Natural killer cell (primary cell): ENCODE data around the gene ZNF385C. TPM values are rescaled to one million over a fixed set of nuclear protein-coding genes. Genes with fewer than 3 reads are reported as not detected.

Experiments used
- ATAC-seq, 3 donors: fragments of 150-1000 bp in 2 of 3; fragments of 200-7000 bp in 1 of 3; cut with Tn5 transposase; 1 replicate in 1 of 3; 2 replicates in 2 of 3; pipeline ENCODE4 v1.10.0; 2021; ENCODE audit warnings: mild to moderate bottlenecking in 2 of 3, moderate library complexity in 2 of 3
- DNase-seq, 2 donors: peaks; one replicate each; pipeline versions ENCODE4 v3.0.0 to v3.0.0-alpha.2; 2013 to 2021; ENCODE audit warnings: mixed read lengths in 1 of 2
- H3K27ac ChIP-seq: one replicate; pipeline ENCODE4 v1.5.1; 2013; ENCODE audit warnings: mild to moderate bottlenecking, low read length
- H3K27me3 ChIP-seq: one replicate; pipeline ENCODE4 v1.6.1; 2013; ENCODE audit warnings: low read length; ENCODE audit not compliant: control insufficient read depth, insufficient read depth
- H3K36me3 ChIP-seq: one replicate; pipeline ENCODE4 v1.6.1; 2013; ENCODE audit warnings: low read length; ENCODE audit not compliant: control insufficient read depth, insufficient read depth
- H3K4me1 ChIP-seq: one replicate; pipeline ENCODE4 v1.6.1; 2013; ENCODE audit warnings: low read length; ENCODE audit not compliant: control insufficient read depth, insufficient read depth
- H3K4me3 ChIP-seq: one replicate; pipeline ENCODE4 v1.5.1; 2013; ENCODE audit warnings: low read length
- H3K9me3 ChIP-seq: one replicate; pipeline ENCODE4 v1.6.1; 2013; ENCODE audit warnings: low read length; ENCODE audit not compliant: control insufficient read depth, insufficient read depth
- H3K27ac Mint-ChIP-seq, 2 donors: one replicate each; pipeline ENCODE4 v1.8.0; 2022; ENCODE audit warnings: mild to moderate bottlenecking in 2 of 2, mixed read lengths in 2 of 2, moderate library complexity in 1 of 2
- H3K27me3 Mint-ChIP-seq, 2 donors: one replicate each; pipeline ENCODE4 v1.8.0; 2022; ENCODE audit warnings: low read depth in 2 of 2, mixed read lengths in 2 of 2
- H3K36me3 Mint-ChIP-seq: one replicate; pipeline ENCODE4 v1.8.0; 2022; ENCODE audit warnings: mixed read lengths
- H3K4me1 Mint-ChIP-seq, 2 donors: one replicate each; pipeline ENCODE4 v1.8.0; 2022; ENCODE audit warnings: mixed read lengths in 2 of 2
- H3K4me3 Mint-ChIP-seq: one replicate; pipeline ENCODE4 v1.8.0; 2022; ENCODE audit warnings: mild to moderate bottlenecking, moderate library complexity, mixed read lengths
- H3K9me3 Mint-ChIP-seq, 2 donors: one replicate each; pipeline ENCODE4 v1.8.0; 2022; ENCODE audit warnings: mixed read lengths in 2 of 2
- WGBS: methylation state at CpG from one replicate; pipeline ENCODE4 v1.1.7; 2013; ENCODE audit warnings: missing lambda C conversion rate; ENCODE audit not compliant: insufficient coverage; 5-methylcytosine and 5-hydroxymethylcytosine counted together
- intact Hi-C: fragments of 100-400 bp; cut with micrococcal nuclease; formaldehyde crosslinking; loops from one replicate; pipeline ENCODE4 v1.14.2; 2022
- total RNA-seq, 4 donors: library from RNA; stranded (reverse); fragments of 120-200 nt in 1 of 4; gene quantifications; one replicate each; pipeline versions ENCODE4 v1.2.3 to v1.2.4, GENCODE V29; 2013 to 2022
- TF ChIP-seq, protein P1 (sequence below): fragments of 200-600 bp; IDR thresholded peaks from one replicate; pipeline ENCODE4 v1.8.0; 2022; ENCODE audit warnings: antibody characterized with exemption

The ZNF385C gene
- total RNA-seq, 3 donors from 2014 or later (not counting 1 experiment from before 2014, with no cell fraction given) = 0.28 TPM; not detected in 2

DNA sequence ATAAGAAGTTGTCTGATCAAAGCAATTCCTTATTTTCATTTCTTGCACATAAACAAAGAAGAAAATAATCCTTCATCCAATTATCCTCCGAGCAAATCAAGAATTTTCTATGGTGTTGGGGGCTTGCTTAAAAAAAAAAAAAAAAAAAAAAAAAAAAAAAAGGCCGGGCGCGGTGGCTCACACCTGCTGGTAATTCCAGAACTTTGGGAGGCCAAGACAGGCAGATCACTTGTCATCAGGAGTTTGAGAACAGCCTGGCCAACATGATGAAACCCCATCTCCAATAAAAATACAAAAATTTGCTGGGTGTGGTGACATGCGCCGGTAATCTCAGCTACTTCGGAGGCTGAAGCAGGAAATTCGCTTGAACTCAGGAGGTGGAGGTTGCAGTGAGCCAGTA is 112.4 kb downstream of the ZNF385C start:
- Histone ChIP-seq H3K36me3 (peaks cover 77% of the 10 kb centered on the region), H3K4me3 (no peak overlapping the region), H3K27me3 (no peaks in the 10 kb centered on the region), H3K9me3 (no peaks in the 10 kb centered on the region), H3K4me1 (no peaks in the 10 kb centered on the region), H3K27ac (no peak overlapping the region)
- Mint-ChIP-seq H3K27ac (no peak overlapping the region), H3K4me1 (peaks cover 0 to 3% of the 10 kb centered on the region in 2 donors), H3K4me3 (no peak overlapping the region), H3K9me3 (no peaks in the 10 kb centered on the region), H3K27me3 (no peaks in the 10 kb centered on the region), H3K36me3 (peaks cover 37% of the 10 kb centered on the region)
- DNase-seq (no peak), ATAC-seq (no peak)
- intact Hi-C loops = no loop called here
- whole genome bisulfite sequencing = 96% methylated on average over 7 of the region's 8 CpGs
- TF ChIP-seq, protein P1, sequence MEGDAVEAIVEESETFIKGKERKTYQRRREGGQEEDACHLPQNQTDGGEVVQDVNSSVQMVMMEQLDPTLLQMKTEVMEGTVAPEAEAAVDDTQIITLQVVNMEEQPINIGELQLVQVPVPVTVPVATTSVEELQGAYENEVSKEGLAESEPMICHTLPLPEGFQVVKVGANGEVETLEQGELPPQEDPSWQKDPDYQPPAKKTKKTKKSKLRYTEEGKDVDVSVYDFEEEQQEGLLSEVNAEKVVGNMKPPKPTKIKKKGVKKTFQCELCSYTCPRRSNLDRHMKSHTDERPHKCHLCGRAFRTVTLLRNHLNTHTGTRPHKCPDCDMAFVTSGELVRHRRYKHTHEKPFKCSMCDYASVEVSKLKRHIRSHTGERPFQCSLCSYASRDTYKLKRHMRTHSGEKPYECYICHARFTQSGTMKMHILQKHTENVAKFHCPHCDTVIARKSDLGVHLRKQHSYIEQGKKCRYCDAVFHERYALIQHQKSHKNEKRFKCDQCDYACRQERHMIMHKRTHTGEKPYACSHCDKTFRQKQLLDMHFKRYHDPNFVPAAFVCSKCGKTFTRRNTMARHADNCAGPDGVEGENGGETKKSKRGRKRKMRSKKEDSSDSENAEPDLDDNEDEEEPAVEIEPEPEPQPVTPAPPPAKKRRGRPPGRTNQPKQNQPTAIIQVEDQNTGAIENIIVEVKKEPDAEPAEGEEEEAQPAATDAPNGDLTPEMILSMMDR = no peak

DNA sequence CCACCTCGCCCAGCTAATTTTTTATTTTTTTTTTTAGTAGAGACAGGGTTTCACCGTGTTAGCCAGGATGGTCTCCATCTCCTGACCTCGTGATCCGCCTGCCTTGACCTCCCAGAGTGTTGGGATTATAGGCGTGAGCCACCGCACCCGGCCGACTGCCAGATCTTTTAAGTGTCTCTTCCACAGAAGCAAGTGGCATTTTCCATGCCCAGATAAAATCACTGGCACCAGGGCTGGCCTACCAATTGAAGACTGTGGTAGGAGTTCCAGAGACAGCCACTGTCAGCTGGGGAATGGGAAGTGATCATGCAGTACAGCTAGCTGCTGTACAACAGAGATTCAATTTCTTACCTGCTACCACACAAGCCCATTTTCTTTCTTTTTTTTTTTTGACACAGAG is 113.8 kb downstream of the ZNF385C start:
- DNase-seq = no peak
- H3K27ac Mint-ChIP-seq = no peak overlapping the region
- intact Hi-C loops = no loop called here
- H3K36me3 Mint-ChIP-seq = peaks cover 37% of the 10 kb centered on the region
- Histone ChIP-seq H3K36me3 (peaks cover 73% of the 10 kb centered on the region), H3K4me3 (no peak overlapping the region), H3K27ac (no peak overlapping the region), H3K4me1 (no peaks in the 10 kb centered on the region), H3K9me3 (no peaks in the 10 kb centered on the region), H3K27me3 (no peaks in the 10 kb centered on the region)
- H3K4me1 Mint-ChIP-seq = peaks cover 0 to 3% of the 10 kb centered on the region in 2 donors
- WGBS = 95% methylated on average over 8 of the region's 8 CpGs
- no peak overlapping the region for H3K4me3 Mint-ChIP-seq
- H3K9me3 Mint-ChIP-seq = no peaks in the 10 kb centered on the region
- H3K27me3 Mint-ChIP-seq = no peaks in the 10 kb centered on the region
- TF ChIP-seq, protein P1 = no peak
- no peak for ATAC-seq

DNA sequence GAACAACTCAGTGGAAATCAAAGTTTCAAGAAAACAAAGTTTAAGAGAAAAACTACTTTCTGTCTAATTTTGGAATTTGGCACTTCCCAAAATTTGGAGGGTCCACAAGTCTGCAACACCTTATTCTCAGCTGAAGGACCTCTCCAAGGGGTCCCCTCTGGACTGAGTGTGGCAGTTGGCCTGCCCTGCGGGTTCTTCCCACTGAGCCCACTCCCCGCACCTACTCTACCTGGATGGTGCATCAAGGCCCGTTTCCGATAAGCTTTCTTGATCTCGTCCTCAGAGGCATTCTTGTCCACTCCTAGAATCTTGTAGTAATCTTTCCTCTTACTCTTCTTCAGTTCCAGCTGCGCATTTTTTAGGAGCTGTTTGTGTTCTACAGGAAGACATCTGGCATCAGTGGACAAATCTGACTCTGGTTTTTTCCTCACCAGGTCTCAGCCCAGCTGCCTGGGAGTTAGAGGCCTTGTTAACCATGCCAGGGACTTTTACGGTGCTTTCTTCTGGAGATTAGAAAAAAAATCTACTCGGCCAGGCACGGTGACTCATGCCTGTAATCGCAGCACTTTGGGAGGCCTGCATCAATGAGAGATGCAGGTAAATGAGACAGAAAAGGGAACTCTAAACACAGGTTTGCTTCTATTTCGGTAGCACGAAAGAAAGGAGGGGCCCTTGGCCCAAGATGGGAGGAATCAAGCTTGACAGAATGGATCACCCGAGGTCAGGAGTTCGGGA is 116.1 kb downstream of the ZNF385C start:
- H3K27ac Mint-ChIP-seq = peak overlapping the region in 1 of 2 donors; percentile 31
- Histone ChIP-seq H3K36me3 (peaks cover 62% of the 10 kb centered on the region), H3K9me3 (no peaks in the 10 kb centered on the region), H3K4me3 (no peak overlapping the region), H3K27me3 (no peaks in the 10 kb centered on the region), H3K27ac (no peak overlapping the region), H3K4me1 (no peaks in the 10 kb centered on the region)
- no peaks in the 10 kb centered on the region for H3K27me3 Mint-ChIP-seq
- H3K36me3 Mint-ChIP-seq = peaks cover 23% of the 10 kb centered on the region
- H3K4me3 Mint-ChIP-seq = no peak overlapping the region
- DNase-seq = no peak
- 97% methylated on average over 14 of the region's 14 CpGs for WGBS
- intact Hi-C loops = no loop called here
- peaks cover 5 to 7% of the 10 kb centered on the region in 2 donors for H3K4me1 Mint-ChIP-seq
- H3K9me3 Mint-ChIP-seq = no peaks in the 10 kb centered on the region
- ATAC-seq = no peak
- TF ChIP-seq, protein P1 = no peak

DNA sequence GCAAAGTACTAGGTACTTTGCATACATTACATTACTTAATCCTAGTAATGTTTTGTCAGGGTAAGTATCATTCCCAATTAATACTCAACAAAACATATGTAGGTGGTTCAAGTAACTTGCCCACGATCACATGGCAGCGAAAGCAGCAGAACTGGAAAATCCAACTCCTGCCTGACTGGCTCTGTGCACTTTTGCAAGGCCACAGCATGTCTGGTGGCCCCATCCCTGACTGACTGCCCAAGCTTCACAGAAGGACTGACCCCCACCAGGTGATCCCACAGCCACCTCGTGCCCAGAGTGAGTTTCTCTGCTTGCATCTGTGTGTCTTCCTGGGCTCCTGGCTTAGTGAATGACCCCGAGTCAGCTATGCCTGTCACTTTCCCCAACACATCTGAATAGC is 120.3 kb downstream of the ZNF385C start:
- Histone ChIP-seq H3K27me3 (no peaks in the 10 kb centered on the region), H3K4me1 (peaks cover 14% of the 10 kb centered on the region), H3K9me3 (no peaks in the 10 kb centered on the region), H3K4me3 (no peak overlapping the region), H3K36me3 (peaks cover 74% of the 10 kb centered on the region), H3K27ac (no peak overlapping the region)
- Mint-ChIP-seq H3K36me3 (peaks cover 11% of the 10 kb centered on the region), H3K4me1 (peaks cover 12 to 18% of the 10 kb centered on the region in 2 donors), H3K27me3 (no peaks in the 10 kb centered on the region), H3K27ac (no peak overlapping the region), H3K9me3 (no peaks in the 10 kb centered on the region), H3K4me3 (no peak overlapping the region)
- DNase-seq (no peak), ATAC-seq (no peak)
- WGBS = 95% methylated on average over 4 of the region's 4 CpGs
- TF ChIP-seq, protein P1 = no peak
- intact Hi-C loops = no loop called here
